SK-N-SH (cell line): ENCODE data around the gene DENND1C. TPM values are rescaled to one million over a fixed set of nuclear protein-coding genes. Genes with fewer than 3 reads are reported as not detected.

Experiments
- CTCF ChIA-PET: fragments of 300-600, 350-600 bp; formaldehyde crosslinking; extraction: SDS; loops from one replicate; lab custom pipeline; 2021; lab: Yijun Ruan, JAX
- POLR2A ChIA-PET: fragments of 350-600 bp; sonication (Branson Sonifier 250); formaldehyde crosslinking; extraction: SDS; loops from one replicate; lab custom pipeline; 2020; ENCODE audit warnings: antibody characterized with exemption, inconsistent platforms; lab: Yijun Ruan, JAX
- DNase-seq: peaks from one replicate; pipeline ENCODE4 v3.0.0; 2012
- H2AFZ ChIP-seq: fragments of 200-600 bp; sonication (generic); 2 replicates; pipeline ENCODE4 v1.8.1; 2016; ENCODE audit warnings: antibody characterized with exemption, mild to moderate bottlenecking, low read depth
- H3F3A ChIP-seq: fragments of 200-600 bp; sonication (generic); replicated peaks from 2 replicates; pipeline ENCODE3; 2016; ENCODE audit warnings: antibody characterized with exemption, mild to moderate bottlenecking; ENCODE audit not compliant: insufficient read depth
- H3K27ac ChIP-seq, 2 experiments: fragments of 200-500 bp in 1 of 2; fragments of 200-600 bp in 1 of 2; sonication (Bioruptor generic) in 1 of 2; sonication (generic), shearing (Covaris generic) in 1 of 2; 2 replicates each; pipeline versions ENCODE4 v1.5.1 to v1.6.1; 2014 to 2016; ENCODE audit warnings: low read depth in 2 of 2, inconsistent platforms in 1 of 2, low read length in 1 of 2, mild to moderate bottlenecking in 1 of 2, mixed read lengths in 1 of 2
- H3K27me3 ChIP-seq: fragments of 200-600 bp; sonication (generic), shearing (Covaris generic); 2 replicates; pipeline ENCODE4 v1.6.1; 2016; ENCODE audit warnings: mixed run types; ENCODE audit not compliant: insufficient read depth
- H3K36me3 ChIP-seq, 2 experiments: fragments of 200-500 bp in 1 of 2; fragments of 200-600 bp in 1 of 2; sonication (Bioruptor generic) in 1 of 2; sonication (generic) in 1 of 2; replicated peaks in 1 of 2; 2 replicates each; pipeline versions ENCODE3 to v1.5.1; 2014 to 2016; ENCODE audit warnings: low read length in 1 of 2, mild to moderate bottlenecking in 1 of 2; ENCODE audit not compliant: insufficient read depth in 2 of 2, control insufficient read depth in 1 of 2
- H3K4me1 ChIP-seq, 2 experiments: fragments of 200-500 bp in 1 of 2; fragments of 200-600 bp in 1 of 2; sonication (Bioruptor generic) in 1 of 2; sonication (generic), shearing (Covaris generic) in 1 of 2; 2 replicates each; pipeline versions ENCODE4 v1.5.1 to v1.6.1; 2014 to 2016; ENCODE audit warnings: low read depth in 1 of 2, low read length in 1 of 2, mixed run types in 1 of 2; ENCODE audit not compliant: insufficient read depth in 2 of 2, control insufficient read depth in 1 of 2
- H3K4me2 ChIP-seq: fragments of 200-600 bp; sonication (generic), shearing (Covaris generic); 2 replicates; pipeline ENCODE4 v1.6.1; 2017; ENCODE audit warnings: mixed run types
- H3K4me3 ChIP-seq, 2 experiments: fragments of 200-500 bp in 1 of 2; fragments of 200-600 bp in 1 of 2; sonication (Bioruptor generic) in 1 of 2; sonication (generic), shearing (Covaris generic) in 1 of 2; 2 replicates each; pipeline versions ENCODE4 v1.5.1 to v1.8.1; 2014 to 2016; ENCODE audit warnings: low read depth in 2 of 2, inconsistent platforms in 1 of 2, low read length in 1 of 2, mild to moderate bottlenecking in 1 of 2, mixed read lengths in 1 of 2, moderate library complexity in 1 of 2
- H3K79me2 ChIP-seq: fragments of 200-600 bp; sonication (generic); 2 replicates; pipeline ENCODE4 v1.8.1; 2017; ENCODE audit warnings: mild to moderate bottlenecking; ENCODE audit not compliant: insufficient read depth
- H3K9ac ChIP-seq: fragments of 200-600 bp; sonication (generic); 2 replicates; pipeline ENCODE4 v1.6.1; 2017; ENCODE audit warnings: mixed run types
- H3K9me2 ChIP-seq: fragments of 200-600 bp; sonication (generic); 2 replicates; pipeline ENCODE4 v1.6.1; 2017; ENCODE audit warnings: mixed run types
- H3K9me3 ChIP-seq: fragments of 200-600 bp; sonication (generic); 2 replicates; pipeline ENCODE4 v1.6.1; 2017; ENCODE audit warnings: mixed run types, mild to moderate bottlenecking, moderate library complexity
- H4K20me1 ChIP-seq: fragments of 200-600 bp; sonication (generic); 2 replicates; pipeline ENCODE4 v1.6.1; 2017; ENCODE audit warnings: mild to moderate bottlenecking, mixed run types; ENCODE audit not compliant: insufficient read depth
- ELF1 ChIP-seq: IDR thresholded peaks from 2 replicates; pipeline ENCODE4 v1.4.0; 2012
- EP300 ChIP-seq, 2 experiments: IDR thresholded peaks; 2 replicates each; pipeline versions ENCODE4 v1.4.0 to v1.6.1; 2012; ENCODE audit warnings: borderline replicate concordance in 1 of 2, low read depth in 1 of 2, low read length in 1 of 2
- EZH2phosphoT487 ChIP-seq: fragments of 200-600 bp; sonication (generic); IDR thresholded peaks from 2 replicates; pipeline ENCODE4 v1.6.1; 2017; ENCODE audit warnings: low read depth, mixed run types, mild to moderate bottlenecking, antibody characterized with exemption, moderate library complexity, borderline replicate concordance
- RCOR1 ChIP-seq: fragments of 150-350 bp; IDR thresholded peaks from 2 replicates; pipeline ENCODE4 v1.6.1; 2017; ENCODE audit warnings: antibody characterized with exemption, low read length
- SMC3 ChIP-seq: IDR thresholded peaks from 2 replicates; pipeline ENCODE4 v1.6.1; 2012; ENCODE audit warnings: low read depth, low read length, improper control_type of control experiment
- TAF1 ChIP-seq: IDR thresholded peaks from 2 replicates; pipeline ENCODE4 v1.6.1; 2012; ENCODE audit warnings: low read depth, mild to moderate bottlenecking, low read length, moderate library complexity, borderline replicate concordance
- WGBS: methylation state at CpG from one replicate; pipeline ENCODE4 v1.1.6; 2017; ENCODE audit warnings: low lambda C conversion rate; 5-methylcytosine and 5-hydroxymethylcytosine counted together
- polyA plus RNA-seq, 3 experiments: library from polyadenylated mRNA; depleted of rRNA; stranded (reverse); fragments of >200 nt; gene quantifications; 2 replicates each; pipeline ENCODE4 v1.2.3, GENCODE V29; 2012
- TF ChIP-seq, protein P1 (sequence below): IDR thresholded peaks from 2 replicates; pipeline ENCODE4 v1.6.1; 2012; ENCODE audit warnings: mild to moderate bottlenecking, low read depth, low read length, moderate library complexity

Gene DENND1C
- polyA plus RNA-seq, 1 of the 3 experiments (the other 2 are of a cell fraction) = 0.05 TPM

DNA sequence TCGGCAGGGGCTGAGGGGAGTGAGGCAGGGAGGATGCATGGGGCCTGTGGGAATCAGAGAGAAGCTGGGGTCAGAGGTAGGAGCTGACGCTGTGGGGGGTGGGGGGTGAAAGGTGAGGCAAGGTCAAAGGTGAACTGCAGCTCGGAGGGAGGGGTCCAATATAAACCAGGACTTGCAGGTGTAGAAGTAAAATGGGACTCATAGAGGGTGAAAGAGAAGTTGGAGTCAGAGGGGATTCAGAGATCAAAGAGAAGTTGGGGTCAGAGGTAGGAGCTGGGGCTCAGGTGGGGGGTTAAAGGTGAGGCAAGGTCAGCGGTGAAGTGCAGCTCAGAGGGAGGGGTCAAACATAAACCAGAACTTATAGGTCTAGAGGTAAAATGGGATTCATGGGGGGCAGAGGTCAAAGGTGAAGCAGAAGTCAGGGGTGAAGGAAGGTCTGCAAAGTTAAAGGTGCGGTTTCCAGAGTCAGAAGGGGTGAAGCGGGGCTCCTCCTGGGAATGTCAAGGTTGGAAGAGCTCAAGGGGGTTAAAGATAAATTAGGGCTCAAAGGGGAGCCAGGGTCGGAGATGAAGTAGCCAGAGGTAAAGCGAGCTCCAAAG, 12.9 kb upstream of the DENND1C start:
- no peaks in the 10 kb centered on the region; a peak in 1 of 4 replicates for H3K4me1 ChIP-seq
- no peaks in the 10 kb centered on the region for H3K79me2 ChIP-seq
- no peak overlapping the region for H3K27ac ChIP-seq
- H3K4me3 ChIP-seq = no peak overlapping the region
- no peak for DNase-seq
- CTCF ChIA-PET = interaction anchor here (0.8 kb wide), 1 partner anchor 9 kb away, joined by 4 read pairs; no protein-coding TSS in a partner anchor
- no peak for TF ChIP-seq EZH2phosphoT487
- no peak for TF ChIP-seq TAF1
- TF ChIP-seq, all 33 proteins: peak for 0
- H4K20me1 ChIP-seq = no peaks in the 10 kb centered on the region
- no peak overlapping the region for H3K9ac ChIP-seq
- H3K9me2 ChIP-seq = no peaks in the 10 kb centered on the region
- H3K27me3 ChIP-seq = no peaks in the 10 kb centered on the region
- POLR2A ChIA-PET = no interaction called here
- no peaks in the 10 kb centered on the region for H3K36me3 ChIP-seq
- WGBS = 72% methylated on average over 8 of the region's 8 CpGs
- no peaks in the 10 kb centered on the region for H3K9me3 ChIP-seq
- H3K4me2 ChIP-seq = no peak overlapping the region
- no peaks in the 10 kb centered on the region for H3F3A ChIP-seq
- no peak overlapping the region for H2AFZ ChIP-seq

DNA sequence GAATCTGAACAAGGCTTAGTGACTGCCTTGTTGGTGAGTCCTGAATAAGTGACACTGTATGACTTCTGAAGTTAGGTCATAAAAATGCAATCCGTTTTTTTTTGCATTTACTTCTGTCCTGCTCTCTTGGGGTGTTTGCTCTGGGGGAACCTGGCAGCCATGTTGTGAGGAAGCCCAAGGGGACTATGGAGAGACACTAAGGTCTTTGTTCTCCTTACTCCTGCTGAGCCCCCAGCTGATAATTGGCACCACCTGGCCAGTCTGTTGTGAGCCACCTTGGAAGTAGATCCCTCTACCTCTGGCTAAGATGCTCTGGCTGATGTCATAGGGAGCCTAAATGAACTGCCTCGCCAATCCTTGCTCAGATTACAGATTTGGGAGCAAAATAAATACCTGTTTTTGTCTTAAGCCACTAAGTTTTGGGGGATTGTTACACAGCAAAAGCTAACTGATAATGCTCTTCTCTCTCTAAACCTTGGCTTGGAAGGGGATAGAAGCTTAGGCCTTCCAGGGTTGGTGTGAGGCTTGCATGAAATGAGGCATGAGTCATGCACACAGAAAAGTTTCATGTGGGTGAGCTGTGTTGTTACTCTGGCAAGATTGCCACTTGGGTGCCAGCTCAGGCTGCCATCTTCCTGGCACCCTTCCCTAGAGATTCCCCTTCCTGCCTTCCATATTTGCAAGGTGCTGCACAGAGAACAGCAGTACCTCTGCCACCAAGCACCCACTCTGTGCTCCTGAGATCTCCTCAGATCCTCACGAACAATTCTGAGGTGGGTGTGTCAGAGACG, 10.4 kb upstream of the DENND1C start:
- no peaks in the 10 kb centered on the region for H3K79me2 ChIP-seq
- no peaks in the 10 kb centered on the region; a peak in 1 of 4 replicates for H3K4me1 ChIP-seq
- ChIA-PET CTCF (interaction anchor here (1.3 to 2.2 kb wide), 2 partner anchors 10 kb away, joined by 4 to 14 read pairs; partner anchors contain the start of genes DENND1C and TUBB4A), POLR2A (no interaction called here)
- no peak for DNase-seq
- no peak overlapping the region for H3K27ac ChIP-seq
- H3K4me2 ChIP-seq = no peak overlapping the region
- H3K4me3 ChIP-seq = no peak overlapping the region
- no peak overlapping the region for H3K9ac ChIP-seq
- no peaks in the 10 kb centered on the region for H3K9me2 ChIP-seq
- no peaks in the 10 kb centered on the region for H3K9me3 ChIP-seq
- H4K20me1 ChIP-seq = no peaks in the 10 kb centered on the region
- H3K27me3 ChIP-seq = no peaks in the 10 kb centered on the region
- no peaks in the 10 kb centered on the region for H3K36me3 ChIP-seq
- no peak overlapping the region for H2AFZ ChIP-seq
- TF ChIP-seq TAF1 (no peak), ELF1 (no peak), SMC3 (no peak), EP300 (IDR thresholded peaks at IDR 0.05; ENCODE audit: borderline replicate concordance in 1 of 2, low read depth in 1 of 2, low read length in 1 of 2) (no peak), EZH2phosphoT487 (no peak), RCOR1 (no peak)
- TF ChIP-seq, protein P1, sequence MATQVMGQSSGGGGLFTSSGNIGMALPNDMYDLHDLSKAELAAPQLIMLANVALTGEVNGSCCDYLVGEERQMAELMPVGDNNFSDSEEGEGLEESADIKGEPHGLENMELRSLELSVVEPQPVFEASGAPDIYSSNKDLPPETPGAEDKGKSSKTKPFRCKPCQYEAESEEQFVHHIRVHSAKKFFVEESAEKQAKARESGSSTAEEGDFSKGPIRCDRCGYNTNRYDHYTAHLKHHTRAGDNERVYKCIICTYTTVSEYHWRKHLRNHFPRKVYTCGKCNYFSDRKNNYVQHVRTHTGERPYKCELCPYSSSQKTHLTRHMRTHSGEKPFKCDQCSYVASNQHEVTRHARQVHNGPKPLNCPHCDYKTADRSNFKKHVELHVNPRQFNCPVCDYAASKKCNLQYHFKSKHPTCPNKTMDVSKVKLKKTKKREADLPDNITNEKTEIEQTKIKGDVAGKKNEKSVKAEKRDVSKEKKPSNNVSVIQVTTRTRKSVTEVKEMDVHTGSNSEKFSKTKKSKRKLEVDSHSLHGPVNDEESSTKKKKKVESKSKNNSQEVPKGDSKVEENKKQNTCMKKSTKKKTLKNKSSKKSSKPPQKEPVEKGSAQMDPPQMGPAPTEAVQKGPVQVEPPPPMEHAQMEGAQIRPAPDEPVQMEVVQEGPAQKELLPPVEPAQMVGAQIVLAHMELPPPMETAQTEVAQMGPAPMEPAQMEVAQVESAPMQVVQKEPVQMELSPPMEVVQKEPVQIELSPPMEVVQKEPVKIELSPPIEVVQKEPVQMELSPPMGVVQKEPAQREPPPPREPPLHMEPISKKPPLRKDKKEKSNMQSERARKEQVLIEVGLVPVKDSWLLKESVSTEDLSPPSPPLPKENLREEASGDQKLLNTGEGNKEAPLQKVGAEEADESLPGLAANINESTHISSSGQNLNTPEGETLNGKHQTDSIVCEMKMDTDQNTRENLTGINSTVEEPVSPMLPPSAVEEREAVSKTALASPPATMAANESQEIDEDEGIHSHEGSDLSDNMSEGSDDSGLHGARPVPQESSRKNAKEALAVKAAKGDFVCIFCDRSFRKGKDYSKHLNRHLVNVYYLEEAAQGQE = no peak
- whole genome bisulfite sequencing = 40% methylated on average over 4 of the region's 4 CpGs
- no peaks in the 10 kb centered on the region for H3F3A ChIP-seq
